BJ (cell line): Measurements from ENCODE around the gene KLF15. TPM values are rescaled to one million over a fixed set of nuclear protein-coding genes. Genes with fewer than 3 reads are reported as not detected.

Experiments
- CTCF ChIA-PET: fragments of 350-600 bp; formaldehyde crosslinking; extraction: SDS; loops from one replicate; lab custom pipeline; 2021; ENCODE audit warnings: antibody characterized with exemption, inconsistent platforms; lab: Yijun Ruan, JAX
- POLR2A ChIA-PET: fragments of 300-600 bp; sonication (Branson Sonifier 250); formaldehyde crosslinking; extraction: SDS; loops from one replicate; lab custom pipeline; 2021; ENCODE audit warnings: antibody characterized with exemption; lab: Charles Lee
- DNase-seq: peaks from one replicate; pipeline ENCODE4 v3.0.0-alpha.2; 2011; ENCODE audit warnings: low read depth
- H3K27me3 ChIP-seq: 2 replicates; pipeline ENCODE4 v1.6.0; 2011; ENCODE audit warnings: low read length; ENCODE audit not compliant: control insufficient read depth, insufficient read depth
- H3K36me3 ChIP-seq: 2 replicates; pipeline ENCODE4 v1.5.1; 2011; ENCODE audit warnings: low read length; ENCODE audit not compliant: control insufficient read depth, insufficient read depth
- H3K4me3 ChIP-seq: 2 replicates; pipeline ENCODE4 v1.5.1; 2011; ENCODE audit warnings: low read depth, mild to moderate bottlenecking, control low read depth, low read length
- polyA plus RNA-seq: library from polyadenylated mRNA; depleted of rRNA; stranded (reverse); fragments of >200 nt; gene quantifications from 2 replicates; pipeline ENCODE4 v1.2.3, GENCODE V29; 2011
- TF ChIP-seq, protein P1 (sequence below): IDR thresholded peaks from 2 replicates; pipeline ENCODE4 v1.5.1; 2011; ENCODE audit warnings: low read depth, mild to moderate bottlenecking, control low read depth, inconsistent platforms, low read length, moderate library complexity; ENCODE audit not compliant: insufficient read depth

The KLF15 gene
- polyA plus RNA-seq, 1 experiment, result 0.44 TPM

- peaks cover 8% of the 10 kb centered on the region for H3K27me3 ChIP-seq
- DNase-seq, result no peak
- ChIA-PET CTCF (no interaction called here), POLR2A (no interaction called here)
- no peaks in the 10 kb centered on the region for H3K36me3 ChIP-seq
- no peak overlapping the region for H3K4me3 ChIP-seq
- TF ChIP-seq, protein P1, sequence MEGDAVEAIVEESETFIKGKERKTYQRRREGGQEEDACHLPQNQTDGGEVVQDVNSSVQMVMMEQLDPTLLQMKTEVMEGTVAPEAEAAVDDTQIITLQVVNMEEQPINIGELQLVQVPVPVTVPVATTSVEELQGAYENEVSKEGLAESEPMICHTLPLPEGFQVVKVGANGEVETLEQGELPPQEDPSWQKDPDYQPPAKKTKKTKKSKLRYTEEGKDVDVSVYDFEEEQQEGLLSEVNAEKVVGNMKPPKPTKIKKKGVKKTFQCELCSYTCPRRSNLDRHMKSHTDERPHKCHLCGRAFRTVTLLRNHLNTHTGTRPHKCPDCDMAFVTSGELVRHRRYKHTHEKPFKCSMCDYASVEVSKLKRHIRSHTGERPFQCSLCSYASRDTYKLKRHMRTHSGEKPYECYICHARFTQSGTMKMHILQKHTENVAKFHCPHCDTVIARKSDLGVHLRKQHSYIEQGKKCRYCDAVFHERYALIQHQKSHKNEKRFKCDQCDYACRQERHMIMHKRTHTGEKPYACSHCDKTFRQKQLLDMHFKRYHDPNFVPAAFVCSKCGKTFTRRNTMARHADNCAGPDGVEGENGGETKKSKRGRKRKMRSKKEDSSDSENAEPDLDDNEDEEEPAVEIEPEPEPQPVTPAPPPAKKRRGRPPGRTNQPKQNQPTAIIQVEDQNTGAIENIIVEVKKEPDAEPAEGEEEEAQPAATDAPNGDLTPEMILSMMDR, result no peak
These were observed 44.5 kb upstream of the KLF15 start for GRCh38 chr3:126401611-126402160.

- Histone ChIP-seq H3K36me3 (no peaks in the 10 kb centered on the region), H3K27me3 (peaks cover 9% of the 10 kb centered on the region), H3K4me3 (no peak overlapping the region)
- ChIA-PET CTCF (interaction anchor here (1.2 to 1.3 kb wide), 2 partner anchors 10 to 11 kb away, joined by 4 read pairs; no protein-coding TSS in a partner anchor), POLR2A (no interaction called here)
- TF ChIP-seq, protein P1, result no peak
- no peak for DNase-seq
These were observed 42.5 kb upstream of the KLF15 start for GRCh38 chr3:126399756-126400155.

GRCh38 chr3:126399351-126399735 lies 42.1 kb upstream of the KLF15 start:
- H3K4me3 ChIP-seq, result no peak overlapping the region
- ChIA-PET CTCF (interaction anchor here (1.2 to 1.3 kb wide), 2 partner anchors 9 to 10 kb away, joined by 4 read pairs; no protein-coding TSS in a partner anchor), POLR2A (no interaction called here)
- TF ChIP-seq, protein P1, result no peak
- DNase-seq, result no peak
- no peaks in the 10 kb centered on the region for H3K36me3 ChIP-seq
- H3K27me3 ChIP-seq, result peaks cover 12% of the 10 kb centered on the region

GRCh38 chr3:126398423-126399350 lies 41.5 kb upstream of the KLF15 start:
- no peak for DNase-seq
- ChIA-PET POLR2A (no interaction called here), CTCF (interaction anchor here (1.2 to 1.3 kb wide), 2 partner anchors 8 to 10 kb away, joined by 4 read pairs; no protein-coding TSS in a partner anchor)
- Histone ChIP-seq H3K36me3 (no peaks in the 10 kb centered on the region), H3K27me3 (peaks cover 13% of the 10 kb centered on the region), H3K4me3 (no peak overlapping the region)
- TF ChIP-seq, protein P1, result no peak
